HepG2 (cell line): ENCODE results near the gene CDK13. TPM values are rescaled to one million over a fixed set of nuclear protein-coding genes. Genes with fewer than 3 reads are reported as not detected.

Experiments used
- CCAR2 ChIP-seq: fragments of 200-400 bp; formaldehyde crosslinking; optimal IDR thresholded peaks from 2 replicates; pipeline ENCODE3; 2018; ENCODE audit warnings: low read depth, mild to moderate bottlenecking, low read length, moderate library complexity
- EED ChIP-seq: sonication (generic); formaldehyde crosslinking; IDR thresholded peaks from 2 replicates; pipeline ENCODE4 v1.5.0; 2020; ENCODE audit warnings: mild to moderate bottlenecking, missing genetic modification reagents
- FLYWCH1 ChIP-seq: sonication (generic); formaldehyde crosslinking; IDR thresholded peaks from 2 replicates; pipeline ENCODE4 v1.8.1; 2023; ENCODE audit warnings: mild to moderate bottlenecking, missing genetic modification reagents
- FOSL1 ChIP-seq: sonication (generic); formaldehyde crosslinking; IDR thresholded peaks from 2 replicates; pipeline ENCODE4 v1.9.0; 2021; ENCODE audit warnings: missing genetic modification reagents, borderline replicate concordance
- GZF1 ChIP-seq: sonication (generic); formaldehyde crosslinking; IDR thresholded peaks from 2 replicates; pipeline ENCODE4 v1.5.1; 2020; ENCODE audit warnings: mild to moderate bottlenecking, missing genetic modification reagents
- HMG20A ChIP-seq: IDR thresholded peaks from 2 replicates; pipeline ENCODE4 v1.6.1; 2016; ENCODE audit warnings: borderline replicate concordance
- MAFK ChIP-seq, 2 experiments: IDR thresholded peaks in 1 of 2; conservative IDR thresholded peaks in 1 of 2; 2 replicates each; pipeline ENCODE4 v1.6.1; 2011; ENCODE audit warnings: improper control_type of control experiment in 2 of 2, low read length in 2 of 2
- MEF2D ChIP-seq: sonication (generic); formaldehyde crosslinking; IDR thresholded peaks from 2 replicates; pipeline ENCODE4 v1.5.1; 2020; ENCODE audit warnings: mild to moderate bottlenecking, missing genetic modification reagents
- NFE2L2 ChIP-seq: fragments of 150-350 bp; IDR thresholded peaks from 2 replicates; pipeline ENCODE4 v1.6.1; 2014; ENCODE audit warnings: low read length
- NFIC ChIP-seq: IDR thresholded peaks from 2 replicates; pipeline ENCODE4 v1.6.1; 2012; ENCODE audit warnings: mild to moderate bottlenecking, low read length, inconsistent platforms
- NKX3-1 ChIP-seq: sonication (generic); formaldehyde crosslinking; IDR thresholded peaks from 2 replicates; pipeline ENCODE4 v1.5.0; 2020; ENCODE audit warnings: missing genetic modification reagents
- PAF1 ChIP-seq: IDR thresholded peaks from 2 replicates; pipeline ENCODE4 v1.6.1; 2016; ENCODE audit warnings: missing genetic modification reagents, missing compliant biosample characterization
- YY1 ChIP-seq: IDR thresholded peaks from 2 replicates; pipeline ENCODE4 v1.6.1; 2011; ENCODE audit warnings: low read length, low read depth, moderate library complexity, mild to moderate bottlenecking; ENCODE audit not compliant: insufficient read depth, insufficient replicate concordance
- ZFP62 ChIP-seq: sonication (generic); formaldehyde crosslinking; IDR thresholded peaks from 2 replicates; pipeline ENCODE4 v1.4.0; 2020; ENCODE audit warnings: missing genetic modification reagents
- ZFP82 ChIP-seq: sonication (generic); formaldehyde crosslinking; IDR thresholded peaks from 2 replicates; pipeline ENCODE4 v1.5.1; 2020; ENCODE audit warnings: mild to moderate bottlenecking, missing genetic modification reagents, borderline replicate concordance
- ZKSCAN8 ChIP-seq: IDR thresholded peaks from 2 replicates; pipeline ENCODE4 v1.6.1; 2016; ENCODE audit warnings: borderline replicate concordance, missing genetic modification reagents, missing compliant biosample characterization
- ZNF143 ChIP-seq: sonication (generic); formaldehyde crosslinking; IDR thresholded peaks from 2 replicates; pipeline ENCODE4 v1.4.0; 2020; ENCODE audit warnings: missing genetic modification reagents
- ZNF496 ChIP-seq: sonication (generic); formaldehyde crosslinking; IDR thresholded peaks from 2 replicates; pipeline ENCODE4 v1.8.1; 2023; ENCODE audit warnings: mild to moderate bottlenecking, moderate library complexity, missing genetic modification reagents; ENCODE audit not compliant: insufficient replicate concordance
- ZNF615 ChIP-seq: sonication (generic); formaldehyde crosslinking; IDR thresholded peaks from 2 replicates; pipeline ENCODE4 v1.5.0; 2020; ENCODE audit warnings: mild to moderate bottlenecking, missing genetic modification reagents, borderline replicate concordance
- ZNF644 ChIP-seq: IDR thresholded peaks from 2 replicates; pipeline ENCODE4 v1.6.1; 2016; ENCODE audit warnings: low read depth
- polyA plus RNA-seq, 8 experiments: library from polyadenylated mRNA; depleted of rRNA in 3 of 8; stranded (reverse) in 7 of 8; unstranded in 1 of 8; fragments of >200 nt; fragmentation: Illumina TruSeq in 4 of 8; extraction: Trizol in 4 of 8; gene quantifications; 2 replicates each; pipeline versions ENCODE4 v1.2.1 to v1.2.3, GENCODE V29; 2011 to 2016; ENCODE audit warnings: low read depth in 4 of 8, missing spikeins in 1 of 8, mixed read lengths in 1 of 8; ENCODE audit not compliant: insufficient read depth in 1 of 8
- total RNA-seq, 5 experiments: library from RNA; depleted of rRNA; stranded (reverse); fragments of >200 nt; fragmentation: Illumina TruSeq; extraction: Trizol; gene quantifications; 2 replicates each; pipeline ENCODE4 v1.2.3, GENCODE V29; 2016; ENCODE audit warnings: low read depth in 1 of 5
- TF ChIP-seq, protein P1 (sequence below): sonication (generic); formaldehyde crosslinking; conservative IDR thresholded peaks from 2 replicates; pipeline ENCODE4 v1.8.0; 2022; ENCODE audit warnings: low read depth, missing genetic modification reagents
- TF ChIP-seq, protein P2 (sequence below): sonication (generic); formaldehyde crosslinking; IDR thresholded peaks from 2 replicates; pipeline ENCODE4 v1.5.0; 2020; ENCODE audit warnings: missing genetic modification reagents
- TF ChIP-seq, protein P3 (sequence below): sonication (generic); formaldehyde crosslinking; IDR thresholded peaks from 2 replicates; pipeline ENCODE4 v1.5.1; 2020; ENCODE audit warnings: missing genetic modification reagents, mild to moderate bottlenecking, borderline replicate concordance

CDK13 gene
- total and polyA plus RNA-seq, 2 of the 13 experiments (the other 11 are each of a cell fraction or from before 2014, with no cell fraction given) = 21.0 to 40.9 TPM

DNA sequence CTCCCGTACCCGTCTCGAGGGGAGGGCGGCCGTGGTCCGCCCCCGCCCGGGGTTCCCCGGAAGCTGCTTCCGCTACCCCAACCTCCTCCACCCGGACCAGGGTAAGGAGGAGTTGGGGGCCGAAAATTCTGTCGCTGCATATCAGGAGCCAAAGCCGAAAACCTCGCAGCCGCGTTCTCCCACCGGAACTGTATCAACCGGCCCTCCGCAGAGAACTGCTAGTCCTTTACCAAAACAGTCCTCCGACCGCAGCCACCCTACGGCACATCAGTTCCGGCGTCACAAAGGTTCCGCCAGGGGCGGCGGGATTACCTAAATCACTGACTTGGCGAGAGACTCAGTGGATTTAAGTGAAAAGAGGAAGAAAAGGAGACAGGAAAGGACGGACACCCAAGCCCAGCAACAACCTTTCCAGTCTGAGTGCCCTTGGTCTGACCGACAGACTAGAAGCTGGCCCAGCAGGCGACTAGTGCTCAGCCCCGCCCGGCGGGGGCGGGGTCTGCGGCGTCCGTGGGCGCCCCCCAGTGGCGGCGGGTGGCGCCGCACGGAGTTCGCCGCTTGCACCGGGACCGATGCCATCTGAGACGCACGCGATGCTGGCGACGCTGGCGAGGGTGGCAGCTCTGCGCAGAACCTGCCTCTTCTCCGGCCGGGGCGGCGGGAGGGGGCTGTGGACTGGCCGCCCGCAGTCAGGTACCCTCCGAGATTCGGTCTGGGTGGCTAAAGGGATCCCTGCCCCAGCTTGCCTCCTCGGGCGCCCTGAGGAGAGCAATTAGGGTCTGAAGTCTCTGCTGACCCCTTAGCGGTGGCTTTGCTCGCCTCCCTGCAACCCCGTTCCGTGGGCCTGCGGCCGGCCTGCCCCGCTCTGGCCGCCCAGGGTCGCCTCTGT is 184.6 kb downstream of the CDK13 start, which contains the start of the genes MPLKIP and SUGCT (continued):
- TF ChIP-seq ZNF644 (CRISPR knock-in tag) (no peak), YY1 (peak; percentile 51), PAF1 (CRISPR knock-in tag) (no peak), FOSL1 (CRISPR knock-in tag) (no peak), NFIC (no peak), ZKSCAN8 (CRISPR knock-in tag) (peak; percentile 55; the same call in 1 of the 2 replicates), ZNF143 (CRISPR knock-in tag) (peak; percentile 62), NFE2L2 (no peak; the same call in 1 of the 2 replicates), CCAR2 (peak; percentile 67), NKX3-1 (CRISPR knock-in tag) (peak; percentile 89), MAFK (conservative IDR thresholded peaks at IDR 0.05 in 1 of 2, IDR thresholded peaks at IDR 0.05 in 1 of 2; ENCODE audit: low read length in 2 of 2) (no peak), GZF1 (CRISPR knock-in tag) (peak; percentile 28; the same call in 1 of the 2 replicates), HMG20A (CRISPR knock-in tag) (no peak), ZFP62 (CRISPR knock-in tag) (no peak), MEF2D (no peak), ZNF496 (CRISPR knock-in tag) (no peak), ZNF615 (CRISPR knock-in tag) (no peak), FLYWCH1 (no peak), ZFP82 (CRISPR knock-in tag) (peak; percentile 90), EED (CRISPR knock-in tag) (no peak)
- TF ChIP-seq, protein P1, sequence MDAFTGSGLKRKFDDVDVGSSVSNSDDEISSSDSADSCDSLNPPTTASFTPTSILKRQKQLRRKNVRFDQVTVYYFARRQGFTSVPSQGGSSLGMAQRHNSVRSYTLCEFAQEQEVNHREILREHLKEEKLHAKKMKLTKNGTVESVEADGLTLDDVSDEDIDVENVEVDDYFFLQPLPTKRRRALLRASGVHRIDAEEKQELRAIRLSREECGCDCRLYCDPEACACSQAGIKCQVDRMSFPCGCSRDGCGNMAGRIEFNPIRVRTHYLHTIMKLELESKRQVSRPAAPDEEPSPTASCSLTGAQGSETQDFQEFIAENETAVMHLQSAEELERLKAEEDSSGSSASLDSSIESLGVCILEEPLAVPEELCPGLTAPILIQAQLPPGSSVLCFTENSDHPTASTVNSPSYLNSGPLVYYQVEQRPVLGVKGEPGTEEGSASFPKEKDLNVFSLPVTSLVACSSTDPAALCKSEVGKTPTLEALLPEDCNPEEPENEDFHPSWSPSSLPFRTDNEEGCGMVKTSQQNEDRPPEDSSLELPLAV = no peak
- TF ChIP-seq, protein P2, sequence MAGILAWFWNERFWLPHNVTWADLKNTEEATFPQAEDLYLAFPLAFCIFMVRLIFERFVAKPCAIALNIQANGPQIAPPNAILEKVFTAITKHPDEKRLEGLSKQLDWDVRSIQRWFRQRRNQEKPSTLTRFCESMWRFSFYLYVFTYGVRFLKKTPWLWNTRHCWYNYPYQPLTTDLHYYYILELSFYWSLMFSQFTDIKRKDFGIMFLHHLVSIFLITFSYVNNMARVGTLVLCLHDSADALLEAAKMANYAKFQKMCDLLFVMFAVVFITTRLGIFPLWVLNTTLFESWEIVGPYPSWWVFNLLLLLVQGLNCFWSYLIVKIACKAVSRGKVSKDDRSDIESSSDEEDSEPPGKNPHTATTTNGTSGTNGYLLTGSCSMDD (CRISPR knock-in tag) = no peak
- TF ChIP-seq, protein P3, sequence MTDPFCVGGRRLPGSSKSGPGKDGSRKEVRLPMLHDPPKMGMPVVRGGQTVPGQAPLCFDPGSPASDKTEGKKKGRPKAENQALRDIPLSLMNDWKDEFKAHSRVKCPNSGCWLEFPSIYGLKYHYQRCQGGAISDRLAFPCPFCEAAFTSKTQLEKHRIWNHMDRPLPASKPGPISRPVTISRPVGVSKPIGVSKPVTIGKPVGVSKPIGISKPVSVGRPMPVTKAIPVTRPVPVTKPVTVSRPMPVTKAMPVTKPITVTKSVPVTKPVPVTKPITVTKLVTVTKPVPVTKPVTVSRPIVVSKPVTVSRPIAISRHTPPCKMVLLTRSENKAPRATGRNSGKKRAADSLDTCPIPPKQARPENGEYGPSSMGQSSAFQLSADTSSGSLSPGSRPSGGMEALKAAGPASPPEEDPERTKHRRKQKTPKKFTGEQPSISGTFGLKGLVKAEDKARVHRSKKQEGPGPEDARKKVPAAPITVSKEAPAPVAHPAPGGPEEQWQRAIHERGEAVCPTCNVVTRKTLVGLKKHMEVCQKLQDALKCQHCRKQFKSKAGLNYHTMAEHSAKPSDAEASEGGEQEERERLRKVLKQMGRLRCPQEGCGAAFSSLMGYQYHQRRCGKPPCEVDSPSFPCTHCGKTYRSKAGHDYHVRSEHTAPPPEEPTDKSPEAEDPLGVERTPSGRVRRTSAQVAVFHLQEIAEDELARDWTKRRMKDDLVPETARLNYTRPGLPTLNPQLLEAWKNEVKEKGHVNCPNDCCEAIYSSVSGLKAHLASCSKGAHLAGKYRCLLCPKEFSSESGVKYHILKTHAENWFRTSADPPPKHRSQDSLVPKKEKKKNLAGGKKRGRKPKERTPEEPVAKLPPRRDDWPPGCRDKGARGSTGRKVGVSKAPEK (CRISPR knock-in tag) = no peak
